HL-60 (cell line): ENCODE data around the gene CDYL2.

ENCODE experiments used
- DNase-seq, 2 experiments: peaks; one replicate each; pipeline ENCODE4 v3.0.0-alpha.2; 2010 to 2020; ENCODE audit warnings: low read depth in 1 of 2, low spot score in 1 of 2
- H3K27ac ChIP-seq: fragments of 250-450 bp; sonication (Bioruptor Pico); replicated peaks from 2 replicates; pipeline ENCODE4 v1.5.1; 2020; ENCODE audit warnings: mild to moderate bottlenecking, moderate library complexity
- H3K27me3 ChIP-seq: fragments of 250-450 bp; sonication (Bioruptor Pico); 2 replicates; pipeline ENCODE4 v1.5.1; 2021; ENCODE audit warnings: mild to moderate bottlenecking, moderate library complexity; ENCODE audit not compliant: insufficient read depth, poor library complexity, severe bottlenecking
- H3K4me3 ChIP-seq: replicated peaks from 2 replicates; pipeline ENCODE4 v1.5.1; 2011; ENCODE audit warnings: mild to moderate bottlenecking, control low read depth, low read length; ENCODE audit not compliant: insufficient read depth
- CTCF ChIP-seq: IDR thresholded peaks from one replicate; pipeline ENCODE4 v1.5.1; 2011; ENCODE audit warnings: low read length, control low read depth, inconsistent platforms; ENCODE audit not compliant: insufficient read depth
- GABPA ChIP-seq: IDR thresholded peaks from 2 replicates; pipeline ENCODE4 v1.6.1; 2012; ENCODE audit warnings: low read depth
- POLR2AphosphoS5 ChIP-seq: IDR thresholded peaks from 2 replicates; pipeline ENCODE4 v1.6.1; 2012; ENCODE audit warnings: low read depth
- SPI1 ChIP-seq: IDR thresholded peaks from 2 replicates; pipeline ENCODE4 v1.6.1; 2012; ENCODE audit warnings: low read depth, mild to moderate bottlenecking, borderline replicate concordance
- TF ChIP-seq, protein P1 (sequence below): IDR thresholded peaks from 2 replicates; pipeline ENCODE4 v1.6.1; 2012; ENCODE audit warnings: low read depth; ENCODE audit not compliant: insufficient replicate concordance

CDYL2 gene

DNA sequence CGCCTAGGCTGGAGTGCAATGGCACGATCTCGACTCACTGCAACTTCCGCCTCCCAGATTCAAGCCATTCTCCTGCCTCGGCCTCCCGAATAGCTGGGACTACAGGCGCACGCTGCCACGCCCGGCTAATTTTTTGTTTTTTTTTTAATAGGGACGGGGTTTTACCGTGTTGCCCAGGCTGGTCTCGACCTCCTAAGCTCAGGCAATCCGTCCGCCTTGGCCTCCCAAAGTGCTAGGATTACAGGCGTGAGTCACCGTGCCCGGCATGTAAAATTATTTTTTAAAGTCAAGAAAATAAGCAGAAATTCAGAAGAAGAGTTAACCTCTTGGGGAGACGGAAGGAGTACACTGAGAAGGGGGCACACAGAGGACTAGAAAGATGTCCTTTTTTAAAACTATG is 27.5 kb downstream of the CDYL2 start:
- TF ChIP-seq, protein P1, sequence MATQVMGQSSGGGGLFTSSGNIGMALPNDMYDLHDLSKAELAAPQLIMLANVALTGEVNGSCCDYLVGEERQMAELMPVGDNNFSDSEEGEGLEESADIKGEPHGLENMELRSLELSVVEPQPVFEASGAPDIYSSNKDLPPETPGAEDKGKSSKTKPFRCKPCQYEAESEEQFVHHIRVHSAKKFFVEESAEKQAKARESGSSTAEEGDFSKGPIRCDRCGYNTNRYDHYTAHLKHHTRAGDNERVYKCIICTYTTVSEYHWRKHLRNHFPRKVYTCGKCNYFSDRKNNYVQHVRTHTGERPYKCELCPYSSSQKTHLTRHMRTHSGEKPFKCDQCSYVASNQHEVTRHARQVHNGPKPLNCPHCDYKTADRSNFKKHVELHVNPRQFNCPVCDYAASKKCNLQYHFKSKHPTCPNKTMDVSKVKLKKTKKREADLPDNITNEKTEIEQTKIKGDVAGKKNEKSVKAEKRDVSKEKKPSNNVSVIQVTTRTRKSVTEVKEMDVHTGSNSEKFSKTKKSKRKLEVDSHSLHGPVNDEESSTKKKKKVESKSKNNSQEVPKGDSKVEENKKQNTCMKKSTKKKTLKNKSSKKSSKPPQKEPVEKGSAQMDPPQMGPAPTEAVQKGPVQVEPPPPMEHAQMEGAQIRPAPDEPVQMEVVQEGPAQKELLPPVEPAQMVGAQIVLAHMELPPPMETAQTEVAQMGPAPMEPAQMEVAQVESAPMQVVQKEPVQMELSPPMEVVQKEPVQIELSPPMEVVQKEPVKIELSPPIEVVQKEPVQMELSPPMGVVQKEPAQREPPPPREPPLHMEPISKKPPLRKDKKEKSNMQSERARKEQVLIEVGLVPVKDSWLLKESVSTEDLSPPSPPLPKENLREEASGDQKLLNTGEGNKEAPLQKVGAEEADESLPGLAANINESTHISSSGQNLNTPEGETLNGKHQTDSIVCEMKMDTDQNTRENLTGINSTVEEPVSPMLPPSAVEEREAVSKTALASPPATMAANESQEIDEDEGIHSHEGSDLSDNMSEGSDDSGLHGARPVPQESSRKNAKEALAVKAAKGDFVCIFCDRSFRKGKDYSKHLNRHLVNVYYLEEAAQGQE, result no peak
- TF ChIP-seq SPI1, result no peak
- DNase-seq, result no peak

DNA sequence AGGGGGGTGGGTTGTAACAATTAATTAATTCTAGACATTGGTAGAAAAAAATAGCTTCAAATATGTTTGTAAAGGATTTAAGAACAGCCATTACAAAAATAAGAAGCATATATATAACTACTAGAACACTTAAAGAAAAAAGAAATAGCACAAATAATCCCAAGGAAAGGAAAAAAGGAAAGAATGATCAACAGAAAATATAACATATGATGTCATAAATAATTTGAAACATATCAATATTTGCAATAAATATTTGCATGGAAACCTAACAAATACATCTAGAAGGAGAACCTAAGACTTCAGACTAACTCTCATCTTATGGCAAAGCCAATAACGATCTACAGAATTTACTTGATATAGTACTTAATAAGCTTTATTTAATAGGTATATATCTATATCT is 28.9 kb downstream of the CDYL2 start:
- Histone ChIP-seq H3K27me3 (peaks cover 2% of the 10 kb centered on the region), H3K27ac (no peak overlapping the region), H3K4me3 (no peak overlapping the region)
- TF ChIP-seq SPI1 (no peak), CTCF (no peak), POLR2AphosphoS5 (no peak), GABPA (no peak)
- TF ChIP-seq, protein P1, result no peak
- no peak for DNase-seq

More for the DNA sequence above, 27.5 kb downstream of the CDYL2 start:
- H3K4me3 ChIP-seq, result no peak overlapping the region
- H3K27ac ChIP-seq, result no peak overlapping the region
- H3K27me3 ChIP-seq, result peaks cover 2% of the 10 kb centered on the region

DNA sequence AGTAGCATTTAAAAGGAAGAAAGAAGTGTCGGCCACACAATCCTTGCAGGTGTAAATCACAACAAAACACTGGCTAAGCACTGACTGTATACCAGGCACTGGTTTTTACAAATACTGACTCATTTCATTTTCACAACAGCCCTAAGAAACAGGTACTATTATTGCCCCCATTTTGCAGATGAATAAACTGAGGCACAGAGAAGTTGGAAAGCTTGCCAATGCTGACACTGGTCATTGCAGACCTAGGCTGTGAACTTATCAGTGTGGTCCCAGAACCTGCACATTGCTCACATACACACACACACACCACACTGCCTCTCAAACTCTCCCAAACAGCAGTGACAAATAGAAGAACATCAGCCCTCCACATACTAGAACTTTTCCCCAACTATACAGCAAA is 37.6 kb downstream of the CDYL2 start:
- TF ChIP-seq, protein P1, result no peak
- no peak for TF ChIP-seq POLR2AphosphoS5
- no peak for TF ChIP-seq SPI1
- TF ChIP-seq CTCF, result no peak
- TF ChIP-seq GABPA, result no peak
- Histone ChIP-seq H3K27ac (no peak overlapping the region), H3K27me3 (no peaks in the 10 kb centered on the region), H3K4me3 (no peak overlapping the region)
- no peak for DNase-seq
